CD4-positive, alpha-beta T cell treated with Interleukin-6 at 100 ng/mL for 8 hours (primary cell): Measurements from ENCODE around the gene GNG4.
"Not testable (repeated sequence)": the region's sequence is repeated elsewhere in the genome, so short reads cannot be mapped to it uniquely, and the experiment has no call there.

ENCODE experiments used
- DNase-seq: peaks from one replicate; pipeline ENCODE4 v3.0.0-alpha.2; 2020; ENCODE audit warnings: mixed read lengths, low spot score

Gene GNG4

GRCh38 chr1:235624721-235625333, 24.8 kb downstream of the GNG4 start:
- no peak for DNase-seq

DNA sequence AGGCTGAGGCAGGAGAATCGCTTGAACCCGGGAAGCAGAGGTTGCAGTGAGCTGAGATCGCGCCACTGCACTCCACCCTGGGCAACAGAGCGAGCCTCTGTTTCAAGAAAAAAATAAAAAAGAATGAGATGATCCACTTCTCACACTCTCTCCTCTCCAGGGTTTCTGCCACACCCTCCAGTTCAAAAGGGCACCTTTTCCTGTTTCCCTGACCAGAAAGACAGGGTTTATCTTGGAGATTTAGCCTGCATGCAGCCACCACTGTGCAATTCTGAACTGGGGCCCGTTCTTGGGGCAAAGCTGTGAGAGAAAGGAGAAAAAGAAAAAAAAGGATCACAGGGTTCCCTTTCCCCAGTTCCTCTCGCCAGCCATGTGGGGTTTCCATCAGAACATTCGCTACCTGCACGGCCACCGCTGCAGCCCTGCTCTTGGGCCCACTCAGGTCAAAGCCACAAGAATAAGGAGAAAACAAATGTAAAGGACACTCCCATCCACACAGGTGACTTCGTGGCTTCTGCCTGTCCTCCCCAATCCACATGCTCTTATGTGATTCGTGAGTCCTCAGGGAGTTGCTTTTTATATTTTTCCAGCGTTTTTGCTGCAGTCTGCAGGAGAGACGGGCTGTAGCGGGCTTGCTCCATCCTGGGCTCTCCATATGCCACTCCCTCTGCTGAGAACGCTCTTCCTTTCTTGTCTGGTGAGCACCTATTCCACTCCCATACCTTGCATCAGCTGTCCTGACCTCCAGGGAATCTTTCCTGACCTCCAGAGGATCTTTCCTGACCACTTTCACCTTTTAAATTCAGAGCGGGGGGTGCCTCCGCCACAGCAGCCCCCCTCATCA, 26.4 kb downstream of the GNG4 start:
- no peak for DNase-seq

DNA sequence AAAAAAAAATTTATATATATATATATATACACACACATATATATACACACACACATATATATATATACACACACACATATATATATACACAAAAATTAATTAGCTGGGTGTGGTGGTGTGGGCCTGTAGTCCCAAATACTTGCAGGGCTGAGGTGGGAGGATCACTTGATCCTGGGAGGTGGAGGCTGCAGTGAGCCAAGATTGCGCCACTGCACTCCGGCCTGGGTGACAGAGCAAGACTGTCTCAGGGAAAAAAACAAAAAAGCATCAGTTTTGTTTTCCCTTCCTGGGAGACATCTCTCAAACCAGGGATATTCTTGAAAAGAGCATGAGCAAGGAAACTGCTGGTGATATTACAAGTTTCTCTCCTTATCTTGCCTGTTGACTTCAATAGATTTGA, 30.4 kb downstream of the GNG4 start:
- DNase-seq: not testable (repeated sequence)

- no peak for DNase-seq
These were observed 31.8 kb downstream of the GNG4 start for GRCh38 chr1:235617808-235618207.

DNA sequence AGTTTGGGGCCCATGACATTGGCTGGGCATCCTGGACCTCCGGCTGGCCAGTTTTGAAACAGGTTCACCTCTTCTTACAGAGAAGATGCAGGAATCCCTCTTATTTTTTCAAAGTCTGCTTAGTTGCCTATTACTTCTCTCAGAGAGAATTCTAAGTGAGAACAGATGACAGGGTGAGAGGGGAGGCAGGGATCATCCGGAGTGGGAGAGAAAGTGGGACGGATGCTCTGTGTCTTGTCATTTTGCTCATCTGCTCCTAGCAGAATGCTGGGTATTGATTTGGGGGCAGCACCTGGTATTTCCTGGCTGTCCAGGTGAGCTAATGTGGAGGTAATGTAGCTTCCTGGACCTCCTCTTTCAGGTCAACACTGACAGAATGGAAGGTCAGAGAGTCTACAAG, 32.4 kb downstream of the GNG4 start:
- no peak for DNase-seq

DNA sequence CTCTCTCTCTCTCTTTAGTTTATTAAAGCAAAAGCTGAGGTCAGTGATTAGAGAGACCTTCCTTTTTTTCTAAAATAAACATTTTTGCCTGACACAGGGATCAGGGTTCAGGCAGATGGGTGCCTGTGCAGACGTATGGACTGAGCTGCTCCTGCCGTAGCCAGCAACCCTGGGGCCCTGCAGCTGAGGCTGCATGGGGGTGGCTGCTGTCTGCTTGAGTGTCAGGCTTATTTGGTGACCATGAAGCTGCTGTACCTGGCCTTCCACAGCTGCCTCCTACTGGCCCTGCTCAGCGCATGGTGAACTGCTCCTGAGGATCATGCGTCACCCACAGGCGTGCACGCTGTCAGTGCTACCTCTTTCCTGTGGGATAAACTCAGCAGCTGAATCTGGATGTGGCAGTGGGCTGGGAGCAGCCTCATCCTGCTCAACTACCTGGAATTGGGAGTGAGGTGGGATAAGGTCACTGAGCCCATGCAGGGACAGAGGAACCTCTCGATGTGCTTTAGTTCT, 35.1 kb downstream of the GNG4 start:
- DNase-seq: no peak

DNA sequence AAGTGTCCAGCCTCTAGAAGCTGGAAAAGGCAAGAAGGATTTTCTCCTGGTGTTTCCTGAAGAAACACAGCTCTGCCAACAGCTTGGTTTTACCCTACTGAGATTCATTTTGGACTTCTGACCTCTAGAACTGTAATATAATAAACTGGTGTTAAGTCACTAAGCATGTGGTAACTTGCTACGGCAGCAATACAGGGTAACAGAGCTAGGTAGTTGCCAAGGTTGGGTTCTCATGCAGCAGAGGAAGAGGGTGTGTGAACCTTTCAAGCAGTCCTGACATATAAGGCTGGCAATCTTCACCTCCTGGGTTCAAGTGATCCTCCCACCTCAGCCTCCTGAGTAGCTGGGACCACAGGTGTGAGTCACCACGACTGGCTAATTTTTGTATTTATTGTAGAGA, 36.0 kb downstream of the GNG4 start:
- DNase-seq: no peak

GRCh38 chr1:235612761-235613160, 36.8 kb downstream of the GNG4 start:
- DNase-seq: no peak

DNA sequence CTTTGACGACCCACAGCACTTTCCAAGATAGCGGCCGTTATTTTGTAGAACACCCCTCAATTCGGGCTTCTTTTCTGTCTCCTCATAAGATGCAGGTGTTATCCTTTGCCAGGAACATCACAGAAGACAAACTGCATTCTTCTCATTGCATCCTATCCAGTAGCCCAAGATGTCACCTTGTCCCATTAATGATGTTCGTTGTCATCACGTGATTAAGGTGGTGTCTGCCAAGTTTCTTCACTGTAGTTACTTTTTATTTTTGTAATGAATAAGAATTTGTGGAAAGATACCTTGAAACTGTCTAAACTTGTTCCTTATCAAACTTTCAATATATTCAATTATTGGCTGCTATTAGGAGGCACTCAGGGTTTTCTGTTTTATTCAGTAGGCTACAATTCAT, 39.4 kb downstream of the GNG4 start:
- DNase-seq: no peak

GRCh38 chr1:235608278-235608677, 41.3 kb downstream of the GNG4 start:
- no peak for DNase-seq

DNA sequence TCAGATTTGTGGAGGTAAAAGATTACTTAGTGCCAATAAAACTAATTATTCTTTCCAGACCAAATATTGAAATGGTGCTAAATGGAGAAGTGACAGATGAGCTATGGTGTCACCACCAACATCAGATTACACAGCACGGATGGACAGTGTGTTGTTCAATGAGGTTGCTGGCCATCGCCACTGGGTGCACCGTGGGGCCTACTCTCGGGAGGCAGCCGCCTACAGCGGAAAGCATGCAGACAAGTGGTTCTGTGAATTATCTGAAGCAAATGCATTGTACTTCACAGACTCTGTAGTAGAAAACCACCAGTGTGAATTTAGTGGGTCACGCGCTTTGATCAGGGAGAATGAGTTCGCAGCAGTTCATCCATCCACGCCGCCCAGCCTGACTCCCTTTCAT, 42.3 kb downstream of the GNG4 start:
- no peak for DNase-seq

DNA sequence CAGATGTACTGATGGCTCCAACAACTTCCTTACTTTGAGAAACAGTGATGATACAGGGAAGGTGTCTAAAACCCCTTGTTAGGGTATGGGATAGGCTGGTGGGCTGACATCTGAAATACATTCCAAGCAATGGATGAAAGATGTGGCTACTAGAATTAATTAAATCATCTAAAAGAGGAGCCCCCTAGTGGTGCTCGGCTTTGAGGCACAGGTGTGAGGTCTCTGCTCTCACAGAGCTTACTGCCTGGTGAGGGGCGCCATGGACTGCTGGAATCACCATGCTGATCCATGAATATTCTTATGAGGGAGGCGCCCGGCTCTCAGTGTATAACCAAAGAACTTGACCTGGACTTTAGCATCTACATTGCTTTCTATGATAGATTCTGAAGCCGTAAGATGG, 48.5 kb downstream of the GNG4 start:
- no peak for DNase-seq

GRCh38 chr1:235599536-235599935, 50.0 kb downstream of the GNG4 start:
- DNase-seq: no peak

DNA sequence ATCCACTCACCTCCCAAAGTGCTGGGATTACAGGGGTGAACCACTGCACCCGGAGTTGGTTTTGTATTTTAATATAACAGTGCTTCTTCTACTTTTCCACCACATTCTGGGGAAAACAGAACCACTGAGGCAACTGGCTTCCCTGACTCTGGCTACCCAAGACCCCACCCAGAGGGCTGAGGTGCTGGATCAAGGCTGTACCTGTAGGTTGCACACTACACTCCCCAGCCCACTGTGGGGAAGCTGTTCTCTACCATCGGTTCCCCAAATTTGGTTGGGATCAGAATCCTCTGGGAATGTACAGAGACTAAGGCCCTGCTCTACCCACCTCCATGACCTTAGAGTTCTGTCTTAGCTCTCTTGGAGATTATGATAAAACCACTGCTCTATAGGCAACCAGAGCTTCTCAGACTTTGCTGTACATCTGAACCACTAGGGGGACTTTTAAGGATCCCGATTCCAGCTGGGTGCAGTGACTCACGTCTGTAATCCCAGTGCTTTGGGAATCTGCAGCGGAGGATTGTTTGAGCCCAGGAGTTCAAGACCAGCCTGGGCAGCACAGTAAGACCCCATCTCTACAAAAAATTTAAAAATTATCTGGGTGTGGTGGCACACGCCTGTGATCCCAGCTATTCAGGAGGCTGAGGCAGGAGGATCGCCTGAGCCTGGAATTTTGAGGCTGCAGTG, 51.6 kb downstream of the GNG4 start:
- DNase-seq: no peak

- DNase-seq: no peak
These were observed 54.5 kb downstream of the GNG4 start for GRCh38 chr1:235595079-235595478.

DNA sequence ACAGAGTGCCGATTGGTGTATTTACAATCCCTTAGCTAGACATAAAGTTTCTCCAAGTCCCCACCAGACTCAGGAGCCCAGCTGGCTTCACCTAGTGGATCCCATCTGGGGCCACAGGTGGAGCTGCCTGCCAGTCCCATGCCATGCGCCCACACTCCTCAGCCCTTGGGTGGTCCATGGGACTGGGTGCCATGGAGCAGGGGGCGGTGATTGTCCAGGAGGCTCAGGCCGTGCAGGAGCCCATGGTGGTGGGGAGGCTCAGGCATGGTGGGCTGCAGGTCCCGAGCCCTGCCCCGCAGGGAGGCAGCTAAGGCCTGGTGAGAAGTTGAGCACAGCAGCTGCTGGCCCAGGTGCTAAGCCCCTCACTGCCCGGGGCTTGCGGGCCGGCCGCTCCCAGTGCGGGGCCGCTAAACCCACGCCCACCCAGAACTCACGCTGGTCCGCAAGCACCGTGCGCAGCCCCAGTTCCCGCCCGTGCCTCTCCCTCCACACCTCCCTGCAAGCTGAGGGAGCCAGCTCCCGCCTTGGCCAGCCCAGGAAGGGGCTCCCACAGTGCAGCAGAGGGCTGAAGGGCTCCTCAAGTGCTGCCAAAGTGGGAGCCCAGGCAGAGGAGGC, 55.2 kb downstream of the GNG4 start:
- DNase-seq: not testable (repeated sequence)

DNA sequence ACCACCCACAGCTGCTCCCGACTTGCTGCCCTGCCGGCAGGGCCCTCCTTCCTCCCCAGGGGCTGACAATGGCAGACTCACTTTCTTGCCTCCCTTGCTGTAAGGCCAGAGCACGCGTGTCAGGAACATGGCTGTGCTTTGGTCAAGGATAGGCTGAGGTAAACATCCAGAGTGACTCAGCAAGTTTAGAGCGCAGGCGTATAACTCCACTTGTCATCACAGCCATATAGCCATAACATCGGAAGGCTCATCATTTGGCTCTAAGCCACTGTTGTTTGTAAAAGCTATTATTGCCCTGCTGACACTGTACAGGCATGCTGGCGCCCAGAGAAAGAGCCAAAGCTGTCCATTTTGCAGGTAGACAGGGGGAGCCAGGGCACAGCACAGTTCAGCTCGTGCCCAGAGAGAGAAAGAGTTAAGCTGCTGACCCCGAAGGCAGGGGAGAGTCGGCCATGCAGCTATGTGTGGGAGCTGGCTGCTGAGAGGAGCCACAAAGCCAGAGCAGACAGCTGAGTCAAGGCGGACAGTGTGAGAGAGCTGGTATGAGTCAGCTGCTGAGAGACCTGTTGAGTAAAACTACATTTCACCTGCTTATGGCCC, 60.6 kb downstream of the GNG4 start:
- no peak for DNase-seq

DNA sequence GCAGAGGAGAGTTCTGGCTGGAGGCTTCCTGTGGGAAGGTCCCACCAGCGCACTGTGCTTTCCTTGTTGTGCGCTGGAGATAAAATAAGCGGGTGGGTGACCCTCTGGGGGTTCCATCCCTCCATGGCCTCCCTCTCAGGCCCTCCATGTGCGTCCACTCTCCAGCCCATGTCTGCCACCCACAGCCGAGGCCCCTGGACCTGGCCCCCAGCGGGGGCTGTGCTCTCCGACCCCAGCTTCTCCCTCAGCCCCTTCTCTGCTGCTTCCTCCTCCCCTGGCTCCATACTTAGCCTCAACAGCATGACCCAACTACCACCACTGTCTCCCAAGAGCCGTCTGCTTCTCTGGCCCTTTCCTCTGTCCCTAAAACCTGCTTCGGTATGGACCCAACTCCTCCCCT, 61.4 kb downstream of the GNG4 start:
- DNase-seq: no peak

- DNase-seq: no peak
These were observed 62.6 kb downstream of the GNG4 start for GRCh38 chr1:235586992-235587391.

- no peak for DNase-seq
These were observed 63.2 kb downstream of the GNG4 start for GRCh38 chr1:235586413-235586812.

GRCh38 chr1:235584973-235585372, 64.6 kb downstream of the GNG4 start:
- DNase-seq: no peak

DNA sequence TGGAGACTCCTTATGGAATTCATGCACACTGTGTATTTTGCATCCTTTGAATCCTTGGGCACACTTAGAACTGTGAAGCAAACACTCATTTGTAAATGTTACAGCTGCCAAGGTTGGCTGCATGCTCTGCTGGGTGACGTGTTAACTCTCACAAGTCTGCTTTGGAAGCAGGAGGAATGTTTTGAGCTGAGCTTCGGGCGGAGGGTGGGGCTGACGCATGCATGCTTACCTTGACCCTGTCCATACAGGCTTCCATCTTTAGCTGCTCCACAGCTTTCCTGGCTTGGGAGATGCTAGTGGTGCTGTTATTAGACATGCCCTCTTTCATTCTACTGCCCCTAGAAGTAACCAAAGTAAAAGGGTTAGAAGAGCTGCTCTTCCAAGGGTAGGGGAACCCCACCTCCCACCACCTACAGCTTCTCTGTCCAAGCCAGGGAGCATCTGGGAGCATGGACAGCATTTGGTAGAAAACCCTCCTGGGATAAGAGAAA, 66.0 kb downstream of the GNG4 start:
- DNase-seq: no peak
